KOPT-K1 (cell line): ENCODE data around the gene ARHGAP6.

Source experiments
- H3K27ac ChIP-seq: fragments of 200-600 bp; sonication (generic); 2 replicates; pipeline ENCODE4 v1.5.1; 2016; ENCODE audit warnings: antibody characterized with exemption, mild to moderate bottlenecking, low read depth, low read length; ENCODE audit not compliant: poor library complexity, severe bottlenecking
- H3K36me3 ChIP-seq: fragments of 200-600 bp; sonication (generic); 2 replicates; pipeline ENCODE4 v1.5.1; 2017; ENCODE audit warnings: antibody characterized with exemption, mild to moderate bottlenecking, low read length, moderate library complexity; ENCODE audit not compliant: insufficient read depth
- H3K9me3 ChIP-seq: fragments of 200-600 bp; sonication (generic); 2 replicates; pipeline ENCODE4 v1.5.1; 2017; ENCODE audit warnings: antibody characterized with exemption, low read length, mild to moderate bottlenecking; ENCODE audit not compliant: insufficient read depth, poor library complexity, severe bottlenecking

The ARHGAP6 gene

GRCh38 chrX:11351375-11352295 lies 314.1 kb downstream of the ARHGAP6 start:
- Histone ChIP-seq H3K36me3 (no peaks in the 10 kb centered on the region), H3K9me3 (no peaks in the 10 kb centered on the region), H3K27ac (no peak overlapping the region)

- Histone ChIP-seq H3K36me3 (no peaks in the 10 kb centered on the region), H3K9me3 (no peaks in the 10 kb centered on the region), H3K27ac (no peak overlapping the region)
These were observed 315.9 kb downstream of the ARHGAP6 start for GRCh38 chrX:11349661-11350337.

- H3K9me3 ChIP-seq = no peaks in the 10 kb centered on the region
- no peak overlapping the region for H3K27ac ChIP-seq
- H3K36me3 ChIP-seq = no peaks in the 10 kb centered on the region
These were observed 316.7 kb downstream of the ARHGAP6 start for GRCh38 chrX:11349020-11349419.

- Histone ChIP-seq H3K9me3 (no peaks in the 10 kb centered on the region), H3K36me3 (no peaks in the 10 kb centered on the region), H3K27ac (no peak overlapping the region)
These were observed 318.4 kb downstream of the ARHGAP6 start for GRCh38 chrX:11347300-11347699.

GRCh38 chrX:11346121-11346682 lies 319.5 kb downstream of the ARHGAP6 start:
- H3K36me3 ChIP-seq = no peaks in the 10 kb centered on the region
- H3K9me3 ChIP-seq = no peaks in the 10 kb centered on the region
- H3K27ac ChIP-seq = no peak overlapping the region

GRCh38 chrX:11342673-11343072 lies 323.0 kb downstream of the ARHGAP6 start:
- no peak overlapping the region for H3K27ac ChIP-seq
- no peaks in the 10 kb centered on the region for H3K9me3 ChIP-seq
- no peaks in the 10 kb centered on the region for H3K36me3 ChIP-seq

GRCh38 chrX:11341274-11342201 lies 324.2 kb downstream of the ARHGAP6 start:
- Histone ChIP-seq H3K36me3 (no peaks in the 10 kb centered on the region), H3K9me3 (no peaks in the 10 kb centered on the region), H3K27ac (no peak overlapping the region)

DNA sequence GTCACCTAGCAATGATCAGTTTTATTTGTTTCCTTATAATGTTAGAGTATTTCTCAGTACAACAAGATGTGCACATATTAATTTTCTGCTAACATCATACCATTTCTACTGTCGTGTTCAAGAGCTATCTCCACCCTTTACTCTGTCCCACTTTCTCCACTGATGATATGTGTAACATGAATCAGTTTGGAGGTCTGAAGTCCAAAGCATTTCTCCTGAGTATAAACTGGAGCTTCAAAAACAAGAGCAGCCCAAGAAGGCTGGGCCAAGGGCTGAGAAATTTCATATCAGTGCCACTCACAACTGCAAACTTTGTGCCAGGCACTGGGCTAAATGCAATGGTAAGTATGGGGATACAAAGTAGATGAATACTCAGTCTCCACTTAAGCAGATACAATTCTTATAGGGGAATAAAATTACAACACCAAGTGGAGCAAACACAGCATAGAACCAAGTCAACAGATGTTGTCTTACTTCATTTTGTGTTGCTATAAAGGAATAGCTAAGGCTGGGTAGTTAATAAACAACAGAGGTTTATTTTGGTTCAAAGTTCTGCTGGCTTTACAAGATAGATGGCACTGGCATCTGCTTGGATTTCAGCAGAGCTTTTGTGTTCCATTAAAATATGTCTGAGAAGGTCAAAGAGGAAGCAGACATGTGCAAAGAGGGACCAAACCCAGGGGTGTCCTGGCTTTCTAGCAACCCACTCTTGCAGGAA lies 328.3 kb downstream of the ARHGAP6 start:
- Histone ChIP-seq H3K9me3 (no peaks in the 10 kb centered on the region), H3K36me3 (no peaks in the 10 kb centered on the region), H3K27ac (no peak overlapping the region)

DNA sequence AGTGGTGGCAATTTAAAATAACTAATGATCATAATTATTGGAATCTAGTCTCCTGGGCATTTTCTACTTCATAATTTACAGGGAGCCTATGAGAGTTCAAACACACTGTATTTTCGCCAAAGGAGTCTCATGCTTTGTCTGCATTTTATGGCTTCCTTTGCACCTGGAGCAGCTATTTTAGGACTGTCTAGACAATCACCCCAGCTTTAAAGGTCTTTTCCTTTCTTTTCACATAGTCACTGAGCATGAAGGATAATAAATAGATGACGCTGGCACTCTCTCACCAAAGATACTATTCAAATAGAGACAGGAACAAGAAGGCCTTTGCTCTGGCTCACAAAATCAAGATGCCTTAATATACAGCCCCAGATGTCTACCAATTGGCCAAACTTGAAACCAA lies 329.5 kb downstream of the ARHGAP6 start:
- no peak overlapping the region for H3K27ac ChIP-seq
- H3K9me3 ChIP-seq = no peaks in the 10 kb centered on the region
- no peaks in the 10 kb centered on the region for H3K36me3 ChIP-seq

DNA sequence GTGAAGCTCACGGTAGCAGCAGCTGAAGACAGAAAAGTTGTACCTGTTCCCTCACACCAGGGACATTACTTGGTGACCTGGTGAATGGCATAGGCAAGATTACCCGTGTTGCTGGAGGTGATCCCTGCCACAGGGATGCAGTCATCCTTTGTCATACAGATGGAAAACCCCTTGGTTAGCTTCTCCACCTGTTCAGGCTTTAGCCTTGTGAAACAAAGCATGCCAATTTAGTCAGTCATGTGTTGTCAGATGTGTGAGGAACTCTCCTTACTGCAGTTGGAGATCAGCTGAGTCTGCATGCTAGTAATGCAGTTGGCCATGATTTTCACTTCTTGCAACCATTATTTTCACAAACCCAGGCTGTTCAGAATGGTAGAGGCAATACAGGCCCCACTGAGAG lies 331.6 kb downstream of the ARHGAP6 start:
- no peaks in the 10 kb centered on the region for H3K36me3 ChIP-seq
- no peak overlapping the region for H3K27ac ChIP-seq
- H3K9me3 ChIP-seq = no peaks in the 10 kb centered on the region

- H3K27ac ChIP-seq = no peak overlapping the region
- no peaks in the 10 kb centered on the region for H3K36me3 ChIP-seq
- no peaks in the 10 kb centered on the region for H3K9me3 ChIP-seq
These were observed 333.9 kb downstream of the ARHGAP6 start for GRCh38 chrX:11331788-11332187.

GRCh38 chrX:11329021-11329420 lies 336.7 kb downstream of the ARHGAP6 start:
- Histone ChIP-seq H3K27ac (no peak overlapping the region), H3K9me3 (no peaks in the 10 kb centered on the region), H3K36me3 (no peaks in the 10 kb centered on the region)

GRCh38 chrX:11328134-11328533 lies 337.6 kb downstream of the ARHGAP6 start:
- Histone ChIP-seq H3K36me3 (no peaks in the 10 kb centered on the region), H3K9me3 (no peaks in the 10 kb centered on the region), H3K27ac (no peak overlapping the region)

DNA sequence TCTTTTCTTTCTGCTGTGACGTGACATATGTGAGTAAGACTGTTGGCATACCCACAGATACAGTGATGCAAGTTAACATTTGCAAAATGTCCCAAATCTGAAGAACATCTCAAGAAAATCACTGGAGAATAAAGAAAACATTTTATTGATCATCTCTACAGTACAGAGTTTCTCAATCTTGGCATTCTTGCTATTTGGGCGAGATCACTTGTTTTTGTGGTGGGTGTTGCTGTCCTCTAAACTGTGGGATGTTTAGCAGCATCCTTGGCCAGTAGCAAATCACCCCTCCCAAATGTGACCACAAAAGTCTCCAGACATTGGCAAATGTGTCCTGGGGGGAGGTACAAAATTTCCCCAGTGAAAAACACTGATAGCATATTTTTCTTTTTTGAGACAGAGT lies 343.7 kb downstream of the ARHGAP6 start:
- no peak overlapping the region for H3K27ac ChIP-seq
- H3K9me3 ChIP-seq = no peaks in the 10 kb centered on the region
- no peaks in the 10 kb centered on the region for H3K36me3 ChIP-seq
